Right hindlimb (tissue), 1 donor: ENCODE measurements around the gene POMT2.

Source experiments
- DNase-seq: peaks from one replicate; pipeline ENCODE4 v3.0.0-alpha.2; 2018

Gene POMT2

GRCh38 chr14:77264466-77265186, 56.1 kb downstream of the POMT2 start:
- no peak for DNase-seq

- DNase-seq: no peak
These were observed 60.1 kb downstream of the POMT2 start for GRCh38 chr14:77260631-77261030.

GRCh38 chr14:77260199-77260598, 60.5 kb downstream of the POMT2 start:
- DNase-seq: no peak

GRCh38 chr14:77259025-77259715, 61.5 kb downstream of the POMT2 start:
- no peak for DNase-seq

- no peak for DNase-seq
These were observed 62.1 kb downstream of the POMT2 start for GRCh38 chr14:77258566-77258965.

- no peak for DNase-seq
These were observed 63.0 kb downstream of the POMT2 start for GRCh38 chr14:77257700-77258099.

GRCh38 chr14:77256694-77257093, 64.0 kb downstream of the POMT2 start:
- no peak for DNase-seq

GRCh38 chr14:77253333-77254190, 67.1 kb downstream of the POMT2 start:
- DNase-seq: no peak

GRCh38 chr14:77251870-77252269, 68.8 kb downstream of the POMT2 start:
- no peak for DNase-seq

- no peak for DNase-seq
These were observed 69.8 kb downstream of the POMT2 start for GRCh38 chr14:77250927-77251326.

GRCh38 chr14:77249286-77249685, 71.4 kb downstream of the POMT2 start:
- DNase-seq: no peak

GRCh38 chr14:77248666-77249065, 72.0 kb downstream of the POMT2 start:
- DNase-seq: no peak

- no peak for DNase-seq
These were observed 73.9 kb downstream of the POMT2 start for GRCh38 chr14:77246784-77247183.

- DNase-seq: no peak
These were observed 74.9 kb downstream of the POMT2 start for GRCh38 chr14:77245820-77246219.

- DNase-seq: no peak
These were observed 76.8 kb downstream of the POMT2 start for GRCh38 chr14:77243853-77244252.

GRCh38 chr14:77242752-77243151, 77.9 kb downstream of the POMT2 start:
- DNase-seq: no peak

GRCh38 chr14:77241955-77242354, 78.7 kb downstream of the POMT2 start:
- DNase-seq: no peak

GRCh38 chr14:77240336-77240915, 80.3 kb downstream of the POMT2 start:
- DNase-seq: no peak

- DNase-seq: no peak
These were observed 81.3 kb downstream of the POMT2 start for GRCh38 chr14:77239412-77239811.

- no peak for DNase-seq
These were observed 81.7 kb downstream of the POMT2 start for GRCh38 chr14:77238996-77239395.

- no peak for DNase-seq
These were observed 82.3 kb downstream of the POMT2 start for GRCh38 chr14:77238356-77238755.

GRCh38 chr14:77236814-77237213, 83.9 kb downstream of the POMT2 start:
- DNase-seq: no peak

- no peak for DNase-seq
These were observed 89.0 kb downstream of the POMT2 start for GRCh38 chr14:77231721-77232120.
